Sigmoid colon (tissue), 4 donors: ENCODE results near the gene SLC30A9.

Experiments
- EP300 ChIP-seq, 4 donors: sonication (generic); formaldehyde crosslinking; IDR thresholded peaks; one replicate each; pipeline ENCODE4 v1.6.1; 2017; ENCODE audit warnings: antibody characterized with exemption in 4 of 4
- POLR2A ChIP-seq, 2 donors: fragments of 450-650 bp; IDR thresholded peaks; one replicate each; pipeline ENCODE4 v1.6.1; 2016; ENCODE audit warnings: antibody characterized with exemption in 2 of 2, mild to moderate bottlenecking in 2 of 2, moderate library complexity in 2 of 2
- POLR2AphosphoS5 ChIP-seq, 4 donors: sonication (generic); formaldehyde crosslinking; IDR thresholded peaks; one replicate each; pipeline ENCODE4 v1.6.1; 2017; ENCODE audit warnings: antibody characterized with exemption in 4 of 4
- TF ChIP-seq, protein P1 (sequence below), 4 experiments: fragments of 450-650 bp in 3 of 4; fragments of 200-600 bp in 1 of 4; IDR thresholded peaks; one replicate each; pipeline ENCODE4 v1.5.1; 2016 to 2019; ENCODE audit warnings: antibody characterized with exemption in 4 of 4, mild to moderate bottlenecking in 3 of 4, moderate library complexity in 2 of 4

DNA sequence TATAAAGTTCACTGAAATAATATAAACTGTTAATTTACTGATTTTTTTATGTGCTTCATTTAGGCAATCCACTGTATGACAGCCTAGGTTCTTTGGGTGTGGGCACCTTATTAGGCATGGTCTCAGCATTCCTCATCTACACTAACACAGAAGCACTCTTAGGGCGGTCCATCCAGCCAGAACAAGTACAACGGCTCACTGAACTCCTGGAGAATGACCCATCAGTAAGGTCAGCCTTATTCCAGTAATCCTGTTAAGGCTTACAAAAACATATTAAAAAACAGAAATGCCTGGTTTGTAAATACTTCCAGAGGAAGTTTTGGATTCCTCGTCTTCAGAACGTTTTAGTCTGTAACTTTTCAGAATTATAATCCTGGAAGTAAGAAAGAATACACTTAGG is 80.1 kb downstream of the SLC30A9 start:
- TF ChIP-seq, protein P1, sequence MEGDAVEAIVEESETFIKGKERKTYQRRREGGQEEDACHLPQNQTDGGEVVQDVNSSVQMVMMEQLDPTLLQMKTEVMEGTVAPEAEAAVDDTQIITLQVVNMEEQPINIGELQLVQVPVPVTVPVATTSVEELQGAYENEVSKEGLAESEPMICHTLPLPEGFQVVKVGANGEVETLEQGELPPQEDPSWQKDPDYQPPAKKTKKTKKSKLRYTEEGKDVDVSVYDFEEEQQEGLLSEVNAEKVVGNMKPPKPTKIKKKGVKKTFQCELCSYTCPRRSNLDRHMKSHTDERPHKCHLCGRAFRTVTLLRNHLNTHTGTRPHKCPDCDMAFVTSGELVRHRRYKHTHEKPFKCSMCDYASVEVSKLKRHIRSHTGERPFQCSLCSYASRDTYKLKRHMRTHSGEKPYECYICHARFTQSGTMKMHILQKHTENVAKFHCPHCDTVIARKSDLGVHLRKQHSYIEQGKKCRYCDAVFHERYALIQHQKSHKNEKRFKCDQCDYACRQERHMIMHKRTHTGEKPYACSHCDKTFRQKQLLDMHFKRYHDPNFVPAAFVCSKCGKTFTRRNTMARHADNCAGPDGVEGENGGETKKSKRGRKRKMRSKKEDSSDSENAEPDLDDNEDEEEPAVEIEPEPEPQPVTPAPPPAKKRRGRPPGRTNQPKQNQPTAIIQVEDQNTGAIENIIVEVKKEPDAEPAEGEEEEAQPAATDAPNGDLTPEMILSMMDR (IDR thresholded peaks at IDR 0.05) = no peak
- no peak for TF ChIP-seq POLR2AphosphoS5 (IDR thresholded peaks at IDR 0.05)
- TF ChIP-seq EP300 (IDR thresholded peaks at IDR 0.05) = no peak
- TF ChIP-seq POLR2A (IDR thresholded peaks at IDR 0.05) = no peak
